NT2/D1 (cell line): Measurements from ENCODE around the gene GTPBP6.
A peak's percentile ranks its signal among the peaks of the same experiment; 100 is the strongest.

Experiments used
- DNase-seq: peaks from one replicate; pipeline ENCODE4 v3.0.0-alpha.2; 2011; ENCODE audit warnings: low read depth, low spot score
- H3K27me3 ChIP-seq: 2 replicates; pipeline ENCODE4 v1.6.0; 2011; ENCODE audit warnings: mild to moderate bottlenecking; ENCODE audit not compliant: insufficient read length, insufficient read depth
- H3K36me3 ChIP-seq: 2 replicates; pipeline ENCODE4 v1.6.1; 2011; ENCODE audit warnings: mild to moderate bottlenecking, low read length, mixed read lengths; ENCODE audit not compliant: insufficient read depth, insufficient read length
- H3K4me1 ChIP-seq: 2 replicates; pipeline ENCODE4 v1.5.1; 2011; ENCODE audit not compliant: insufficient read depth, insufficient read length
- H3K4me3 ChIP-seq: 2 replicates; pipeline ENCODE4 v1.5.1; 2011; ENCODE audit warnings: low read depth; ENCODE audit not compliant: insufficient read length
- H3K9ac ChIP-seq: 2 replicates; pipeline ENCODE4 v1.6.0; 2011; ENCODE audit warnings: low read depth; ENCODE audit not compliant: insufficient read length
- H3K9me3 ChIP-seq: 2 replicates; pipeline ENCODE4 v1.5.1; 2011; ENCODE audit warnings: mild to moderate bottlenecking, low read length; ENCODE audit not compliant: insufficient read depth
- SUZ12 ChIP-seq: IDR thresholded peaks from 2 replicates; pipeline ENCODE4 v1.6.1; 2011; ENCODE audit not compliant: insufficient read length, insufficient read depth; ENCODE audit errors: extremely low read depth
- YY1 ChIP-seq: IDR thresholded peaks from 2 replicates; pipeline ENCODE4 v1.6.1; 2011; ENCODE audit not compliant: insufficient read length, insufficient read depth
- ZNF274 ChIP-seq: IDR thresholded peaks from 2 replicates; pipeline ENCODE4 v1.6.1; 2011; ENCODE audit warnings: mild to moderate bottlenecking, low read depth, low read length

The GTPBP6 gene

DNA sequence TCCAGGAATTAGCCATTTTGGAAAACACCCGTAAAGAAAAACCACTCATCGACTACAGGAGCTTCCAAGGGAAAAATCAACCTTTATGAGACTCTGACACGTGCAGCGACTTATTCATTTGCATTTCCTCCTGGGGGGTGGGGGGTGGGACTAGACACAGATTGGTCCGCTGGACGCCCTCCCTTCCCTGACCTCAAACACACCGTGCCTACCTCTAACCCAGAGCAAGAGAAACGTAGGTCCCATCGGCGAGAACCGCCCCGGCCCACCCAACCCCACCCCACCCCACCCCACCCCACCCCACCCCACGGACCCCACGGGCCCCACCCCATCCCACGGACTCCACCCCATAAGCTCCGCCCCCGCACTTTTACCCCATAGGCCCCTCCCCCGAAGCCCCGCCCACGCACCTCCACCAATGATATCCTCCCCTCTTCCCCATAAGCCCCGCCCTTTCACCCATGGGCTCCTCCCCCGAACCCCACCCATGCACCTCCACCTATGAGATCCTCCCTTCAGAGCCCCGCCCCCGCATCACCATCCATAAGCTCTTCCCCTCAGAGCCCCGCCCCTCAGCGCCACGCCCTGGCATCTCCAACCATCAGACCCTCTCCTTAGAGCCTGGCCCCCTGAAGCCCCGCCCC lies 1.1 kb downstream of the GTPBP6 start:
- Histone ChIP-seq H3K36me3 (peaks cover 39% of the 10 kb centered on the region), H3K27me3 (no peaks in the 10 kb centered on the region), H3K4me3 (peak overlapping the region; percentile 15), H3K9ac (no peak overlapping the region), H3K4me1 (peaks cover 6% of the 10 kb centered on the region), H3K9me3 (no peaks in the 10 kb centered on the region)
- no peak for DNase-seq
- no peak for TF ChIP-seq SUZ12
- TF ChIP-seq YY1: no peak
- no peak for TF ChIP-seq ZNF274

DNA sequence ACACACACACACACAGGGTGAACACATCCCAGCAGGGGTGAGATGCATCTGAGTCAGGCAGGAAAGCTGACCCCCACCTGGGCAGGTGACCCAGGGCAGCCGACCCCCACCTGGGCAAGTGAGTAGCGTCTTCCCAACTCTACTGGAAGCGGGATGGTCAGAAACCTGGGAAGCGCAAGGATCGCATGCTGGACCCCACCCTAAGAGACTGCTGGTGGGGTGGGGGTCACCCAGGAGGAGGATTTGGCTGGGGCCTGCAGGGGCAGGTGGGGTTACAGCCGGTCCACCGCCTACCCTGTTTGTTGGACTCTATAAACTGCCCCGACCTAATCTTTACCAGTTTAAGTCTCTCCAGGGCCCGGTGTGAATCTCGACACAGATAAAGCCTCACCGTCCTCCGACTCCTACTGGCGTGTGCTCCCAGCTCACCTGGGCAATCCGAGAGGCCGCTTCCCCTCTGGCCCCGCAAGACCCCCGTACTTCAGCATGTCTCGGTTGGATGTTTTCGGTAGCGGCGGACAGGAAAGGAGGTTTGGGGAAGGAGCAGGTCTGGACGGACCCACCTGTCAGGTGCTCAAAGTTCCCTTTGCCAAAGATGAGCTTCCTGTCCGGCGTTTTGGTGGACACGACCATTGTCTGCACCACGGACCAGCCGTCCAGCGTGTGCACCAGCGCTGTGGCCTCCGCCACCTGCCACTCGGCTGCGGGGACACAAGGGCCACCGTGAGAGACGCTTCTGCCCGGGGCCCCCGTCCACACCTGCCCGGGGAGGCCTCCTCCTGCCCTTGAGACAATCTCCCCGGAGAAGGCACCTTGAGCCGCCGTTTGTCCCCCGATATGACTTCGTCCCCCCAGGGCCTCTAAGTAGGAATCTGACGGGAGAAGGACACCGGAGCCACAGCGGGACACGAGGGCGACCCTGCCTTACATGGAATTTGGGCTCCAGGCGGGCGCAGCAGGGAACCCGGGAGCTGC lies 2.0 kb downstream of the GTPBP6 start:
- Histone ChIP-seq H3K9me3 (no peaks in the 10 kb centered on the region), H3K36me3 (peaks cover 48% of the 10 kb centered on the region), H3K4me1 (peaks cover 6% of the 10 kb centered on the region), H3K4me3 (peak overlapping the region; percentile 15), H3K9ac (no peak overlapping the region), H3K27me3 (no peaks in the 10 kb centered on the region)
- TF ChIP-seq YY1 (no peak), SUZ12 (no peak), ZNF274 (no peak)
- DNase-seq: no peak

DNA sequence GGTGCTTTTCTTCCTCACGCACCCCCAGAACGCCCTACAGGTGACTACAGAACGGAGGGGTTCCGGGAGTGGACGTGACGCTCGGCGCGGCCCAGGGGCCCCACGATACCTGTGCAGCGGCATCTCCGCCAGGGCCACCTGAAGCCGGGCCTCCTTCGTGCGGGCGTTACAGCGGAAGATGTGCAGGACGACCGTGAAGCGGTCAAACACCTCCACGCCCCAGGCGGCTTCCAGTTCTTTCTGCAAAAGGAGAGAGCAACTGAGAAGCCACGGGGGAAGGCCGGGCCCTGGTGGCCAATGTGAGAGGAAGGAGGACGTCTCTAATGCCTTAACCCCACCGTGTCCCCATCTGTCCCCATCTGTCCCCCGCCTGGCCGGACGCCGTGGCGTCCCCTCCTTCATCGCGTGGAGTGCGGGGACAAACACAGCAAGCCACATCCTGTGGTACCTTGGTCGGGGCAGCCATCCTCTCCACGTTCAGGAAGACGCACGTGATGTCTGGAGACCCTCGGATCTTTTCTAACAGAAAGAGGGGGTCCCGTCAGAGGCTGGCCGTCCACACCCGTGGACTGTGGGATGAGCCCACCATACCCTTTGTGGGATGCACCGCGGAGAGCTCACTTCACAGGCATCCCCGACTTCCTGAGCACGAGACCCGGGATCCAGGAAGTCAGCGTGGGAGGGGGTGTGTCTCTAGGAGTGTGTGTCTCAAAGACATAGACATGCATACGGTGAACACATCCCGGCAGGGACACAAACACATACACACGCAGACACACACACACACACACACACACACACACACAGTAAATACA lies 3.6 kb downstream of the GTPBP6 start:
- no peaks in the 10 kb centered on the region for H3K9me3 ChIP-seq
- no peak overlapping the region for H3K9ac ChIP-seq
- H3K4me3 ChIP-seq: no peak overlapping the region
- no peak for DNase-seq
- TF ChIP-seq SUZ12: no peak
- no peak for TF ChIP-seq YY1
- TF ChIP-seq ZNF274: no peak
- H3K4me1 ChIP-seq: peaks cover 6% of the 10 kb centered on the region
- H3K36me3 ChIP-seq: peaks cover 60% of the 10 kb centered on the region
- H3K27me3 ChIP-seq: no peaks in the 10 kb centered on the region

DNA sequence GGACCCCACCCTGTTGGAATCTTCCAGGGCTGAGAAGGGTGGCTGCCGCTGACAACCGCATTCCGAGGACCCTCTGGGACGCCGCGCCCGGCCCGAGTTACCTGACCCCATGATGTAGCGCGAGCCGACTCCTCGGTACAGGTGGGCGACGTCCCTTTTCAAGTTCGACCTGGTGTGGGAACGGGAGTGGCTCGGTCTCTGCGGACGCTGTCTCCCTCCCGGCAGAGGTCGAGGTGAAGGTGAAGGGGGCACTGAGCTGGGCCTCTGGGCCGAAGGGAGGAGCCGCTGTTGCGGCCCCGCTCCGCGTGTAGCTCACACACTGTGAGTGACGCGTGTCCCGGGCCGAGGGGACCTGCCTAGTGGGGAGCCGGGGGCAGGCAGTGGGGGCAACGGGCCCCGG lies 4.5 kb downstream of the GTPBP6 start:
- no peaks in the 10 kb centered on the region for H3K27me3 ChIP-seq
- TF ChIP-seq ZNF274: no peak
- no peak for TF ChIP-seq YY1
- no peak for TF ChIP-seq SUZ12
- peaks cover 6% of the 10 kb centered on the region for H3K4me1 ChIP-seq
- H3K4me3 ChIP-seq: no peak overlapping the region
- H3K36me3 ChIP-seq: peaks cover 65% of the 10 kb centered on the region
- H3K9ac ChIP-seq: no peak overlapping the region
- no peaks in the 10 kb centered on the region for H3K9me3 ChIP-seq
- DNase-seq: no peak

DNA sequence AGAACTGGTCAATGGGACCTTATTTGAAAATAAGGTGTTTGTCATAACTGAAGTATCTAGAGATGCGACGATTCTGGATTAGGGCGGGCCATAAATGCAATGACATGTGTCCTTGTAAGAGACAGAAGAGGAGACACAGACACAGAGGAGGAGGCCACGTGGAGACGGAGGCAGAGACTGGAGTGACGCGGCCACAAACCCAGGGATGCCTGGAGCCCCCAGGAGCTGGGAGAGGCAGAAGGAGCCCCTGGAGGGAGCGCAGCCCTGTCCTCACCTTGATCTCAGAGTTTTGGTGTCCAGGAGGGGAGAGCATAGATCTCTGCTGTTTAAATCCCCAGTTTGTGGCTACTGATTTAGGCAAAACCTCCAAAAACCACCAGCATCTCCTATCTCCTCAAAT lies 5.0 kb downstream of the GTPBP6 start:
- Histone ChIP-seq H3K9ac (no peak overlapping the region), H3K27me3 (no peaks in the 10 kb centered on the region), H3K36me3 (peaks cover 68% of the 10 kb centered on the region), H3K4me1 (peaks cover 6% of the 10 kb centered on the region), H3K4me3 (no peak overlapping the region), H3K9me3 (no peaks in the 10 kb centered on the region)
- TF ChIP-seq YY1 (no peak), ZNF274 (no peak), SUZ12 (no peak)
- no peak for DNase-seq

DNA sequence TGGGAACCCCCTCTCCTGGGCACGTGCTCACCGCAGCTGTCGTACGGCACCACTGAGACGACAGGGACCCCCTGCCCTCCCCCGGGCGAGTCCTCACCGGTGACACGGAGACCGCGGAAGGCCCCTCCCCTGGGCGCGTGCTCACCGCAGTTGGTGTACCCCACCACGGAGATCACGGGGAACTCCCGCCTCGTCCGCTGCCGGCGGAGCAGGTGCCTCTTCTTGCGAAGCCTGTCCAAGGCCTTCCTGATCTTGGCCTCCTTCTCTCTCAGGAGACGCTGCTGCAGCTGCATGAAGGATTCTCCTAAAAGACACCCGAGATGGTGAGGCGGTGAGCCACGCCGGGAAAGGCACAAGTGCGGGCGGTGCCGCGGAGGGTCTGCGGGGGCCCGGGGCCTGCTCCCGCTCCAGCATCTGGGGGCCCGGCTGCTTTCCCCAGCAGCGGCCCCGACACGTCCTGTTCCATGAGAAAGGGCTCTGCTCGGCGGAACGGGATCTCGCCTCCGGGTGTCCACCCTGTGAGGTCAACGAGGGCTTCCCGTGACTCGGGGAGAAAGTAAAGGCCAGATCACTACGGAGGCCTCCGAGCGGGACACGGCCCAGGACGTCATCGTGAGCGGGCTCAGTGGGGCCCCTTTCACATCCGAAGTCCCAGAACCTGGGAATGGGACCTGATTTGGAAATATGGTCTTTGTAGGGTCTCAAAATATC lies 5.8 kb downstream of the GTPBP6 start:
- no peak for DNase-seq
- peaks cover 6% of the 10 kb centered on the region for H3K4me1 ChIP-seq
- H3K27me3 ChIP-seq: no peaks in the 10 kb centered on the region
- H3K9ac ChIP-seq: no peak overlapping the region
- peaks cover 76% of the 10 kb centered on the region for H3K36me3 ChIP-seq
- no peak overlapping the region for H3K4me3 ChIP-seq
- TF ChIP-seq YY1 (no peak), ZNF274 (no peak), SUZ12 (no peak)
- no peaks in the 10 kb centered on the region for H3K9me3 ChIP-seq
